ENCODE results near the gene DDR2. TPM values are rescaled to one million over a fixed set of nuclear protein-coding genes. Genes with fewer than 3 reads are reported as not detected.
"Not testable (repeated sequence)": the region's sequence is repeated elsewhere in the genome, so short reads cannot be mapped to it uniquely, and the experiment has no call there.

Gene DDR2
- total RNA-seq, 1 donor from 2014 or later: 0.09 TPM

GRCh38 chr1:162726555-162726954 lies 94.3 kb downstream of the DDR2 start:
- Mint-ChIP-seq H3K4me3 (no peak overlapping the region), H3K27me3 (peaks cover 9% of the 10 kb centered on the region), H3K9me3 (no peaks in the 10 kb centered on the region), H3K36me3 (ENCODE audit: low read depth) (no peaks in the 10 kb centered on the region), H3K4me1 (no peaks in the 10 kb centered on the region), H3K27ac (no peak overlapping the region)
- POLR2A ChIA-PET: no interaction called here
- DNase-seq (no peak), ATAC-seq (ENCODE audit: low read depth) (no peak)
- intact Hi-C loops (cut with micrococcal nuclease): no loop called here
- CTCF ChIA-PET: no interaction called here
- no peak for TF ChIP-seq CTCF (IDR thresholded peaks at IDR 0.05)

- H3K27ac Mint-ChIP-seq; H3K4me1 Mint-ChIP-seq; ATAC-seq (ENCODE audit: low read depth); intact Hi-C loops (cut with micrococcal nuclease); H3K9me3 Mint-ChIP-seq; H3K4me3 Mint-ChIP-seq; CTCF ChIA-PET; H3K27me3 Mint-ChIP-seq; DNase-seq; H3K36me3 Mint-ChIP-seq (ENCODE audit: low read depth); POLR2A ChIA-PET: not testable (repeated sequence)
These were observed 95.2 kb downstream of the DDR2 start for GRCh38 chr1:162727493-162727892.

GRCh38 chr1:162728573-162728972 lies 96.3 kb downstream of the DDR2 start:
- no peaks in the 10 kb centered on the region for H3K4me1 Mint-ChIP-seq
- ATAC-seq (ENCODE audit: low read depth): no peak
- peaks cover 7% of the 10 kb centered on the region for H3K27me3 Mint-ChIP-seq
- no peaks in the 10 kb centered on the region for H3K9me3 Mint-ChIP-seq
- DNase-seq: no peak
- intact Hi-C loops (cut with micrococcal nuclease): no loop called here
- CTCF ChIA-PET: no interaction called here
- H3K4me3 Mint-ChIP-seq: no peak overlapping the region
- no peak overlapping the region for H3K27ac Mint-ChIP-seq
- TF ChIP-seq CTCF (IDR thresholded peaks at IDR 0.05): no peak
- H3K36me3 Mint-ChIP-seq (ENCODE audit: low read depth): no peaks in the 10 kb centered on the region
- POLR2A ChIA-PET: no interaction called here

- POLR2A ChIA-PET; CTCF ChIA-PET; intact Hi-C loops (cut with micrococcal nuclease); H3K36me3 Mint-ChIP-seq (ENCODE audit: low read depth); DNase-seq; H3K4me1 Mint-ChIP-seq; ATAC-seq (ENCODE audit: low read depth); H3K27ac Mint-ChIP-seq; H3K27me3 Mint-ChIP-seq; H3K4me3 Mint-ChIP-seq; H3K9me3 Mint-ChIP-seq: not testable (repeated sequence)
These were observed 97.0 kb downstream of the DDR2 start for GRCh38 chr1:162729195-162729774.

GRCh38 chr1:162732094-162732493 lies 99.8 kb downstream of the DDR2 start:
- peaks cover 6% of the 10 kb centered on the region for H3K27me3 Mint-ChIP-seq
- CTCF ChIA-PET: no interaction called here
- no peak for TF ChIP-seq CTCF (IDR thresholded peaks at IDR 0.05)
- no peaks in the 10 kb centered on the region for H3K9me3 Mint-ChIP-seq
- DNase-seq (no peak), ATAC-seq (ENCODE audit: low read depth) (no peak)
- no peaks in the 10 kb centered on the region for H3K4me1 Mint-ChIP-seq
- intact Hi-C loops (cut with micrococcal nuclease): no loop called here
- H3K36me3 Mint-ChIP-seq (ENCODE audit: low read depth): no peaks in the 10 kb centered on the region
- H3K27ac Mint-ChIP-seq: no peak overlapping the region
- no peak overlapping the region for H3K4me3 Mint-ChIP-seq
- POLR2A ChIA-PET: no interaction called here

- ATAC-seq (ENCODE audit: low read depth) (no peak), DNase-seq (no peak)
- Mint-ChIP-seq H3K36me3 (ENCODE audit: low read depth) (no peaks in the 10 kb centered on the region), H3K4me1 (no peaks in the 10 kb centered on the region), H3K27ac (no peak overlapping the region), H3K9me3 (no peaks in the 10 kb centered on the region), H3K4me3 (no peak overlapping the region), H3K27me3 (peaks cover 6% of the 10 kb centered on the region)
- no peak for TF ChIP-seq CTCF (IDR thresholded peaks at IDR 0.05)
- CTCF ChIA-PET: no interaction called here
- POLR2A ChIA-PET: no interaction called here
- intact Hi-C loops (cut with micrococcal nuclease): no loop called here
These were observed 100.5 kb downstream of the DDR2 start for GRCh38 chr1:162732566-162733335.
